B cell (primary cell): Measurements from ENCODE around the gene TAF1.

ENCODE experiments used
- CTCF ChIP-seq: fragments of 200-600 bp; IDR thresholded peaks from one replicate; pipeline ENCODE4 v1.8.0; 2022; ENCODE audit warnings: antibody characterized with exemption, mild to moderate bottlenecking
- EZH2 ChIP-seq: IDR thresholded peaks from 2 replicates; pipeline ENCODE4 v1.6.1; 2012; ENCODE audit warnings: borderline replicate concordance, low read depth, mild to moderate bottlenecking, moderate library complexity, low read length; ENCODE audit not compliant: insufficient read depth, poor library complexity, severe bottlenecking

- TF ChIP-seq CTCF: no peak
- no peak for TF ChIP-seq EZH2
Measured at GRCh38 chrX:71454222-71454621, 88.1 kb downstream of the TAF1 start.
